SK-N-SH treated with all-trans-retinoic acid at 6 μM for 48 hours (cell line): Measurements from ENCODE around the gene ABCA1.

Experiments used
- ARNTL ChIP-seq: fragments of 450-650 bp; formaldehyde crosslinking; IDR thresholded peaks from 2 replicates; pipeline ENCODE4 v1.5.0; 2020; ENCODE audit warnings: low read depth, mild to moderate bottlenecking, moderate library complexity, borderline replicate concordance
- BACH2 ChIP-seq: fragments of 250-450 bp; sonication (Bioruptor Pico); IDR thresholded peaks from 2 replicates; pipeline ENCODE4 v1.9.0; 2021; ENCODE audit warnings: mild to moderate bottlenecking, borderline replicate concordance
- CSDC2 ChIP-seq: fragments of 250-450 bp; sonication (Bioruptor Pico); IDR thresholded peaks from 2 replicates; pipeline ENCODE4 v1.5.0; 2020; ENCODE audit warnings: mild to moderate bottlenecking, moderate library complexity
- OSR1 ChIP-seq: fragments of 250-450 bp; sonication (Bioruptor Pico); IDR thresholded peaks from 2 replicates; pipeline ENCODE4 v1.8.0; 2022; ENCODE audit warnings: moderate library complexity, mild to moderate bottlenecking, inconsistent platforms
- PATZ1 ChIP-seq: fragments of 250-450 bp; sonication (Bioruptor Pico); IDR thresholded peaks from 2 replicates; pipeline ENCODE4 v1.8.0; 2020; ENCODE audit warnings: mild to moderate bottlenecking, moderate library complexity, borderline replicate concordance
- RARB ChIP-seq: fragments of 250-450 bp; sonication (Bioruptor Pico); IDR thresholded peaks from 2 replicates; pipeline ENCODE4 v1.8.0; 2021; ENCODE audit warnings: mild to moderate bottlenecking, moderate library complexity
- TCF4 ChIP-seq: fragments of 250-450 bp; sonication (Bioruptor Pico); IDR thresholded peaks from 2 replicates; pipeline ENCODE4 v1.8.0; 2021; ENCODE audit warnings: mild to moderate bottlenecking, moderate library complexity, borderline replicate concordance

GRCh38 chr9:104836235-104836634 lies 91.7 kb downstream of the ABCA1 start:
- no peak for TF ChIP-seq RARB (CRISPR knock-in tag)
- no peak for TF ChIP-seq OSR1 (CRISPR knock-in tag)
- no peak for TF ChIP-seq CSDC2 (CRISPR knock-in tag)
- TF ChIP-seq ARNTL: no peak
- TF ChIP-seq BACH2 (CRISPR knock-in tag): no peak
- no peak for TF ChIP-seq TCF4
- TF ChIP-seq PATZ1 (CRISPR knock-in tag): no peak
